GM12864 (cell line): ENCODE results near the gene RCL1.

Source experiments
- DNase-seq: peaks from one replicate; pipeline ENCODE4 v3.0.0-alpha.2; 2011; ENCODE audit warnings: low read depth
- H3K4me3 ChIP-seq: 2 replicates; pipeline ENCODE4 v1.5.1; 2011; ENCODE audit warnings: mild to moderate bottlenecking, low read depth, low read length, control low read depth
- TF ChIP-seq, protein P1 (sequence below): IDR thresholded peaks from 2 replicates; pipeline ENCODE4 v1.5.1; 2011; ENCODE audit warnings: low read depth, mild to moderate bottlenecking, moderate library complexity, low read length, control low read depth, inconsistent platforms; ENCODE audit errors: missing control alignments

Gene RCL1

DNA sequence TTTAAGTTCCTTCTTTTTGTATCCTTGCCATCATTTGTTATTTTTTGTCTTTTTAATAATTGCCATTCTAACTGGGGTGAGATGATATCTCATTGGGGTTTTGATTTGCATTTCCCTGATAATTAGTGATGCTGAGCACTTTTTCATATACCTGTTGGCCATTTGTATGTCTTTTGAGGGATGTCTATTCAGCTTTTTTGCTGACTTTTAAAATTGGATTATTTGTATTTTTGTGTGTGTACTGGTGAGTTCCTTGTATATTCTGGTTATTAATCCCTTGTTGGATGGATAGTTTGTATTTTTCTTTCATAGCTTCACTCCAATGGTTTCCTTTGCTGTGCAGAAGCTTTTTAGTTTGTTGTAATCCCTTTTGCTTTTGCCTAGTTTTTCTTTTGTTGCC, 19.1 kb downstream of the RCL1 start:
- DNase-seq: no peak
- H3K4me3 ChIP-seq: no peak overlapping the region
- TF ChIP-seq, protein P1, sequence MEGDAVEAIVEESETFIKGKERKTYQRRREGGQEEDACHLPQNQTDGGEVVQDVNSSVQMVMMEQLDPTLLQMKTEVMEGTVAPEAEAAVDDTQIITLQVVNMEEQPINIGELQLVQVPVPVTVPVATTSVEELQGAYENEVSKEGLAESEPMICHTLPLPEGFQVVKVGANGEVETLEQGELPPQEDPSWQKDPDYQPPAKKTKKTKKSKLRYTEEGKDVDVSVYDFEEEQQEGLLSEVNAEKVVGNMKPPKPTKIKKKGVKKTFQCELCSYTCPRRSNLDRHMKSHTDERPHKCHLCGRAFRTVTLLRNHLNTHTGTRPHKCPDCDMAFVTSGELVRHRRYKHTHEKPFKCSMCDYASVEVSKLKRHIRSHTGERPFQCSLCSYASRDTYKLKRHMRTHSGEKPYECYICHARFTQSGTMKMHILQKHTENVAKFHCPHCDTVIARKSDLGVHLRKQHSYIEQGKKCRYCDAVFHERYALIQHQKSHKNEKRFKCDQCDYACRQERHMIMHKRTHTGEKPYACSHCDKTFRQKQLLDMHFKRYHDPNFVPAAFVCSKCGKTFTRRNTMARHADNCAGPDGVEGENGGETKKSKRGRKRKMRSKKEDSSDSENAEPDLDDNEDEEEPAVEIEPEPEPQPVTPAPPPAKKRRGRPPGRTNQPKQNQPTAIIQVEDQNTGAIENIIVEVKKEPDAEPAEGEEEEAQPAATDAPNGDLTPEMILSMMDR: no peak

DNA sequence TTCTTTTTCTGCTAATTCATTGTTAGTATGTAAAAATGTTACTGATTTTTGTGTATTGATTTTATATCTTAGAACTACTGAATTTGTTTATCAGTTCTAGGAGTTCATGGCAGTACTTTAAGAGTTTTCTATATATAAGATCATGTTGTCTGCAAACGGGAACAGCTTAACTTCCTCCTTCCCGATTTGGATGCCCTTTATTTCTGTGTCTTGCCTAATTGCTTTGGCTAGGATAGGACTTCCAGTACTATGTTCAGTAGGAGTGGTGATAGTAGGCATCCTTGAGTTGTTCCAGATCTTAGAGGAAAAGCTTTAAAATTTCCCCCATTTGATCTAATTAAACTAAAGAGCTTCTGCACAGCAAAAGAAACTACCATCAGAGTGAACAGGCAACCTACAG, 20.1 kb downstream of the RCL1 start:
- TF ChIP-seq, protein P1: no peak
- no peak for DNase-seq
- H3K4me3 ChIP-seq: peak overlapping the region; percentile 38

DNA sequence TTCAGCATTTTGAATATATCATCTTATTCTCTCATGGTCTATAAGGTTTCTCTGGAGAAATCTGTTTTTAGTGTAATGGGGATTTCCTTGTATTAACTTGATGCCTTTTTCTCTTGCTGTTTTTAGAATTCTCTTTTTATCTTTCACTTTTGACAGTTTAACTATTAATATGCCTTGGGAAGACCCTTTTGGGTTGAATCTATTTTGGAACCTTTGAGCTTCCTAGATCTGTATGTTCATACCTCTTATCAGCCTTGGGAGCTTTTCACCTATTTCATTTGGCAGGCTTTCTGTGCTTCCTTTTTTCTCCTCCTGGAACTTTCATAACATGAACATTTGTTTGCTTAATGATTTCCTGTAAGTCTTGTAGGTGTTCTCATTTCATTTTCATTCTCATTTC, 22.2 kb downstream of the RCL1 start:
- DNase-seq: peak; percentile 45
- TF ChIP-seq, protein P1: no peak
- peak overlapping the region; percentile 21; the same call in 1 of the 2 replicates for H3K4me3 ChIP-seq

DNA sequence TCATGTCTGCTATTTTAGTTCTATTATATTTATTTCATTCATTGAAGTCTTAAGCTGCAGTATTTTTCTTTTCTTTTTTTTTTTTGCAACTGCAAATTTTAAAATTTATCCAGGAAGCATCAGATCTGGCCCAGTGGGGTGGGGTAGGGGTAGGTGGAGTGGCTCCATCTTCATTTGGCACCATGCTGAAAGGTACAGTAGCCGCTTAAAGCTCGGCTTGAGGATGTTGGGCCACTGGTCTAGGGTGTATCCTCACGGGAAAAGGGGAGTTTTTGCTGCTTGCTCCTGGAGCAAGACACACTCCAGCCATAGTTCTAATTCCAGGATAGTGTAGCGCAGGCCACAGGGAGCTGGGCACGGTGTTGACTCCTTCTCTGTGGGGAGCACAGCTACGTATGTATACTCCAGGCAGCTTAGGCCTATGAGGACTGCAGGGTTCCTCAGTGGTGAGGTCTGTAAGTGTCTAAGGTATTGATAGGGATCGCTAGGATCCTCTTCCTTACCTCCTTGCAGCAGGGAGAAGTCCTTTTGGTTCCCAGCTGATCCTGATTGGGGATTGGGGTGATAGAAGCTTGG, 22.7 kb downstream of the RCL1 start:
- TF ChIP-seq, protein P1: no peak
- H3K4me3 ChIP-seq: peak overlapping the region; percentile 47
- no peak for DNase-seq

DNA sequence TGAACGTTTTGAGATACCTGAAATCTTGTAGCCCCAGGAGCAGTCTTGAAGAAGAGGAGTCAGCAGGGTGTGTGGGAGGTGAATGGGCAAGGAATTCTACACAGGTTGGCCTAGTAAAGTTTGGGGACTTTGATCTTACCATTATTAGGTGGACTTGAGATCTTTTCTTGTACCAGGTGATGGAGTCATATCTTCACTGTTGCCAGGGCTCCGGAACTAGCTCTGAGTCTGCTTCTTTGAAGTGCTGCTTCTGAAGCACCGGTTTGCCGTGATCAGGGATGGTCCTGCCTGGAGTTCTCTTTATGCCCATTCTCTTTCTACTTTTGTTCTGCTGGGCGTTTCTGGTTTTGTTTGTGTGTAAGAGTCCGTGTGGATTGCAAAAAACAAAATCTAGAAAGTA, 27.4 kb downstream of the RCL1 start:
- no peak for DNase-seq
- TF ChIP-seq, protein P1: no peak
- H3K4me3 ChIP-seq: no peak overlapping the region

DNA sequence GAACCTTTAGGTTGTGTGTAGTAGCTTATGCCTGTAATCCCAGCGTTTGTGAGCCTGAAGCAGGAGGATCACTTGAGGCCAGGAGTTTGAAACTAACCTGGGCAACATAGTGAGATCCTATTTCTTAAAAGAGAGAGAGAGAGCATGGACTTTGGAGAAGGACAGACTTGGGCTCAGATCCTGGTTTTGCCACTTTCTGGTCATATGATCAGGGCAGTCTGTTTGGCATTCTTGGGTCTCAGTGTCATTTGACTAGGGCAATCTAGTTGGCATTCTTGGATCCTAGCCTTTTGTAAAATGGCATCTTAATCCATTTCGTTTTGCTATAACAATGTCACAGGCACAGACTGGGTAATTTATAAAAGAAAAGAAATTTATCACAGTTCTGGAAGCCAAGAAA, 28.4 kb downstream of the RCL1 start:
- TF ChIP-seq, protein P1: no peak
- DNase-seq: no peak
- H3K4me3 ChIP-seq: no peak overlapping the region

DNA sequence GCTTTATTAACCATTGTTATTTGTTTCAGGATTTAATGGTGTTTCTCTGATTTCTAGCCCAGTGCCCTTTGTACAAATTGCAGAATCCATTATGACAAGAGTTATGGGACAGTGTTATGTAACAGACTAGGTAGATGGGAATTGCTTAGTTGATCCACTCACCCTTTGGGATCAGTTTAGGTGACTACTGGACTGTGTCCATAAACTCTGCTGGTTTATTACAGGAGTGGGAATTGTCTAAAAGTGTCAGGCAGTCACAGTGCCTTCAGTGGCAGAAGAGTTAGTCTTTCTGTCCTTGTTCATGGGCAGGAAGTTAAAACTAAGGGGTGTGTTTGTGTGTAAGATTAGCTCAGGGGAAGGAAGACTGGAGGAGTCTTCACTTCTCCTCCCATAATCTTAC, 29.3 kb downstream of the RCL1 start:
- no peak overlapping the region for H3K4me3 ChIP-seq
- DNase-seq: no peak
- TF ChIP-seq, protein P1: no peak
